GM12892 (cell line): ENCODE measurements around the gene USP37.
"Not testable (repeated sequence)": the region's sequence is repeated elsewhere in the genome, so short reads cannot be mapped to it uniquely, and the experiment has no call there.

Experiments used
- DNase-seq: peaks from one replicate; pipeline ENCODE4 v3.0.0; 2011; ENCODE audit not compliant: insufficient read length
- FAIRE-seq: peaks from 2 replicates; lab custom pipeline; 2011; peaks lifted over from hg19 to GRCh38; lab: Jason Lieb, UNC
- POLR2A ChIP-seq: IDR thresholded peaks from 2 replicates; pipeline ENCODE4 v1.6.1; 2011; ENCODE audit warnings: low read depth, low read length, control low read depth
- POLR2AphosphoS5 ChIP-seq: IDR thresholded peaks from 2 replicates; pipeline ENCODE4 v1.6.1; 2011; ENCODE audit warnings: low read depth, low read length, control low read depth
- TAF1 ChIP-seq: IDR thresholded peaks from 2 replicates; pipeline ENCODE4 v1.6.1; 2011; ENCODE audit warnings: low read depth, mild to moderate bottlenecking, control low read depth, low read length, borderline replicate concordance

The USP37 gene

GRCh38 chr2:218547978-218548377, 20.2 kb downstream of the USP37 start:
- FAIRE-seq = no peak
- no peak for DNase-seq
- TF ChIP-seq POLR2A (no peak), POLR2AphosphoS5 (no peak), TAF1 (no peak)

- FAIRE-seq (no peak), DNase-seq (no peak)
- no peak for TF ChIP-seq POLR2A
- TF ChIP-seq POLR2AphosphoS5 = no peak
- TF ChIP-seq TAF1 = no peak
Observed at GRCh38 chr2:218547511-218547910, 20.6 kb downstream of the USP37 start.

DNA sequence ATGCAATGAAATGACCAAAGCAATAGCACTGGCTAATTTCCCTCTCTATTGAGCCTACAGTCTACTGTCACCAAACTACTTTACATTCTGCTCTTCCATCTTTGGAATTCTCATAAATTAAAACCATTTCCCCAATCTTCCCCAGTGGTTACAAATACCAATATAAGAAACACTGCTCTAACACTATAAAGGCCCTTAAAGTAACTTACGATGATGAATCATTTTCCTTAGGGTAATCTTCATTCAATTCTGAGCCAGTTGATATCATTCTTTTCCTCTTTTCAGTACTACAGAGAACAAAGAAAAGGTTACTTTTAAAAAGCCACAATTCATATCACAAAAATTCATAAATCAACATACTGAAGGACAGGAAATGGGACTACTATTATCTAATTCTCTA, 22.1 kb downstream of the USP37 start:
- TF ChIP-seq TAF1 (no peak), POLR2A (no peak), POLR2AphosphoS5 (no peak)
- no peak for FAIRE-seq
- DNase-seq = no peak

DNA sequence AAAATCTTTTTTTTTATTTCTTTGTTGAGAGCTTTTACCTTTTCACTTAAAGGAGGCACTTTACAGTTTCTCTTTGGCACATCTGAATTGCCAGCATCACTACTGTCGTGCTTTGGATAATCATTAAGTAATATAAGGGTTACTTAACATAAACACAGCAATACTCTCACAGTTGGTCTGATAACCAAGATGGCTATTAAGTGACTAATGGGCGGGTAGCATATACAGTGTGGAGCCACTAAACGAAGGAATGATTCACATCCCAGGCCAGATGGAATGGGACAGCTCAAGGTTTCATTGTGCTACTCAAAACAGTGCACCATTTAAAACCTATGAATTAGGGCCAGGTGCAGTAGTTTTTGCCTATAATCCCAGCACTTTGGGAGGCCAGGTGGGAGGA, 28.1 kb downstream of the USP37 start:
- TF ChIP-seq POLR2AphosphoS5 = no peak
- no peak for TF ChIP-seq TAF1
- no peak for TF ChIP-seq POLR2A
- FAIRE-seq = no peak
- DNase-seq = no peak

DNA sequence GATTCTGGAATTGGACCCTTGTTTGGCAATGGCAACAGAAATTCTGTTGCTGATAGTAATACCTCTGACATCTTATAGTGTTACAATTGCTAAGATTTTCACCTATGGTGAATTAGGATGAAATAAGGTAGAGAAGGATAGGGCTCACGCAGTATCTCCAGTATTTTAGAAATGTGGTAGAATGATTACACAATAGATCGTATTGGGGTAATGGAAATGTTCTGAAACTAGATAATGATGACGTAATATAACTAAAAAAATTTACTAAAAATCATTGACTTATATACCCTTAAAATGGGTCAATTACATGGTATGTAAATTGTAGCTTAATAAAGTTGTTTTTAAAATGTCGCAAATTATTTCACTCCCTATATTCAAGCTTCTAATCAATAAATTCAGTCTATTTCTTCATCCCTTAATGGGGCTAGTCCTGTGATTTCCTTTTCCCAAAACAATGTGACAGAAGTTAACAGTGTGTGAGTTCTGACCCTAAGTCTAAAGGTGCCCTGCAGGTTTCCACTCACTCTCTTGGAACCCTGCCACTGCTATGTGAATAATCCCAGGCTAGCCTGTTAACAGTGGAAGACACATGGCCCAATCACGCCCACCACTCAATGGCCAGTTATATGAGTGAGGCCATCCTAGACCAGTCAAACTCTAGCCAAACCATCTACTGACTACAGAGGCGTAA, 31.2 kb downstream of the USP37 start:
- no peak for TF ChIP-seq POLR2A
- no peak for TF ChIP-seq TAF1
- TF ChIP-seq POLR2AphosphoS5 = no peak
- FAIRE-seq (no peak), DNase-seq (no peak)

DNA sequence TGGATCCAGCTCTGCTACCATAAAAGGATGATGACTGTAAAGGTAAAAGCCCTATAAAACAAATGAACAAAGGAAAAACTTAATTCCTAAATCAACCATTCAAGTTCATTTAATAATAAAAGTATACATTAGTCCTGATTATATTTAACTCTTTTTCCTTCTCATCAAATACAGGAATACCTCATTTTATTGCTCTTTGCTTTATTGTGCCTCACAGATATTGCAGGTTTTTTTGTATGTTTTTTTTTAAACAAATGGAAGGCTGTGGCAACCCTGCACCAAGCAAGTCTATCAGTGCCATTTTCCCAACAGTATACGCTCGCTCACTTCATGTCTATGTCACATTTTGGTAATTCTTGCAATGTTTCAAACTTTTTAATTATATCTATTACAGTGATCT, 38.2 kb downstream of the USP37 start:
- FAIRE-seq (no peak), DNase-seq (no peak)
- TF ChIP-seq POLR2AphosphoS5 (no peak), TAF1 (no peak), POLR2A (no peak)

DNA sequence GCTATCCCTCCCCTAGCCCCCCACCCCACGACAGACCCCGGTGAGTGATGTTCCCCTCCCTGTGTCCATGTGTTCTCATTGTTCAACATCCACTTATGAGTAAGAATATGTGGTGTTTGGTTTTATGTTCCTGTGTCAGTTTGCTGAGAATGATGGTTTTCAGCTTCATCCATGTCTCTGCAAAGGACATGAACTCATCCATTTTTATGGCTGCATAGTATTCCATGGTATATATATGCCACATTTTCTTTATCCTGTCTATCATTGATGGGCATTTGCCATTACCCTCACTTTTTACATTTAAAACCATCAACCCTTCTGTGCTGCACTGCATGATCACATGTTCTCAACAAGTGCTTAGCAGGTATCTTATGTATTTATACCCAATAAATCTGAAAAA, 39.7 kb downstream of the USP37 start:
- FAIRE-seq, DNase-seq: not testable (repeated sequence)

- FAIRE-seq = no peak
Observed at GRCh38 chr2:218523651-218524050, 44.5 kb downstream of the USP37 start.

GRCh38 chr2:218518876-218519275, 49.3 kb downstream of the USP37 start:
- TF ChIP-seq POLR2AphosphoS5 = no peak
- TF ChIP-seq POLR2A = no peak
- TF ChIP-seq TAF1 = no peak
- no peak for FAIRE-seq

More at GRCh38 chr2:218523651-218524050, 44.5 kb downstream of the USP37 start:
- TF ChIP-seq POLR2AphosphoS5 = no peak
- no peak for TF ChIP-seq POLR2A
- TF ChIP-seq TAF1 = no peak
- DNase-seq = no peak

GRCh38 chr2:218517434-218518206, 50.5 kb downstream of the USP37 start:
- TF ChIP-seq POLR2AphosphoS5 = no peak
- TF ChIP-seq TAF1 = no peak
- no peak for TF ChIP-seq POLR2A
- no peak for DNase-seq
- FAIRE-seq = peak; percentile 93

More at GRCh38 chr2:218518876-218519275, 49.3 kb downstream of the USP37 start:
- DNase-seq = no peak

- FAIRE-seq = no peak
Observed at GRCh38 chr2:218516614-218517013, 51.5 kb downstream of the USP37 start.

DNA sequence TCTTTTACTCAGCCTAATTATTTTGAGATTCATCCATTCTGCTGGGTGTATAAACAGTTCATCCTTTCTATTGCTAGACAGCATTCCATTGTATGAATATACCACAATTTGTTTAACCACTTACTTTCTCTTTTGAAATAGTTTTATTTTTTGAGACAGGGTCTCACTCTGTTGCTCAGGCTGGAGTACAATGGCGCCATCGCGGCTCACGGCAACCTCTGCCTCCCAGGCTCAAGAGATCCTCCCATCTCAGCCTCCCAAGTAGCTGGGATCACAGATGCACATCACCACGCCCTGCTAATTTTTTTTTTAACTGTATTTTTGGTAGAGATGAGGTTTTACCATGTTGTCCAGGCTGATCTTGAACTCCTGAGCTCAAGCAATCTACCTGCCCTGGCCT, 54.5 kb downstream of the USP37 start:
- no peak for TF ChIP-seq POLR2AphosphoS5
- no peak for TF ChIP-seq POLR2A
- no peak for TF ChIP-seq TAF1
- DNase-seq (no peak), FAIRE-seq (no peak)

More at GRCh38 chr2:218516614-218517013, 51.5 kb downstream of the USP37 start:
- TF ChIP-seq TAF1 = no peak
- TF ChIP-seq POLR2AphosphoS5 = no peak
- TF ChIP-seq POLR2A = no peak
- DNase-seq = no peak

DNA sequence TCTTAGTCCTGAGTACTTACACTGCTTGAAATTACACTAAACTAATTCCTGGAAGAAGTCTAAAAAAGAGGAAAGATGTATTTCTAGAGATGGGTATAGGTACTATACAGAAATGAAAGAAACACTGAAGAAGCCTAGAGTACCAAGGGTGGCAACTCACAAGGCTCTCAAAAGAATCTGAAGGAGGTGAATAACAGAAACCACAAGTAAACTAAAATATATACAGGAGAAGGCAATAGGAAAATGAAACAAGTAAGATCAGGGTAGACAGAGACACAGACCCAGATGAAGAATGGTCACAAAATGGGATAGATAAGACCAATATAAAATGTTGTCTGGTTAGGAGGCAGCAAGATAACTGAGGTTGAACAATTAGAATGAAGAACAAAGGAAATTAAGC, 59.9 kb downstream of the USP37 start:
- DNase-seq (no peak), FAIRE-seq (peak; percentile 66)
- no peak for TF ChIP-seq POLR2AphosphoS5
- TF ChIP-seq TAF1 = no peak
- TF ChIP-seq POLR2A = no peak

- TF ChIP-seq POLR2A = no peak
- TF ChIP-seq TAF1 = no peak
- no peak for TF ChIP-seq POLR2AphosphoS5
- DNase-seq (no peak), FAIRE-seq (peak; percentile 27)
Observed at GRCh38 chr2:218505754-218506371, 62.3 kb downstream of the USP37 start.
